H9 (cell line): Measurements from ENCODE around the gene BICDL2. TPM values are rescaled to one million over a fixed set of nuclear protein-coding genes. Genes with fewer than 3 reads are reported as not detected.

Source experiments
- DNase-seq: peaks from one replicate; pipeline ENCODE4 v3.0.0-alpha.2; 2017
- H2AFZ ChIP-seq: one replicate; pipeline ENCODE4 v1.6.1; 2013; ENCODE audit warnings: mild to moderate bottlenecking, low read length, control low read depth, moderate library complexity
- H2AK5ac ChIP-seq: 2 replicates; pipeline ENCODE4 v1.6.1; 2013; ENCODE audit warnings: low read length, control low read depth, mixed read lengths; ENCODE audit not compliant: insufficient read length
- H2BK120ac ChIP-seq: one replicate; pipeline ENCODE4 v1.6.1; 2013; ENCODE audit warnings: low read depth, mild to moderate bottlenecking, low read length, control low read depth, inconsistent platforms; ENCODE audit not compliant: poor library complexity, severe bottlenecking
- H2BK12ac ChIP-seq: 2 replicates; pipeline ENCODE4 v1.6.1; 2013; ENCODE audit warnings: low read length, control low read depth, mixed read lengths, low read depth; ENCODE audit not compliant: insufficient read length
- H2BK15ac ChIP-seq: 2 replicates; pipeline ENCODE4 v1.6.1; 2013; ENCODE audit warnings: low read depth, low read length, control low read depth
- H2BK20ac ChIP-seq: one replicate; pipeline ENCODE4 v1.6.1; 2013; ENCODE audit warnings: low read depth, mild to moderate bottlenecking, low read length, control low read depth, inconsistent platforms; ENCODE audit not compliant: poor library complexity, severe bottlenecking
- H2BK5ac ChIP-seq: 2 replicates; pipeline ENCODE4 v1.6.1; 2013; ENCODE audit warnings: low read length, control low read depth, mixed read lengths; ENCODE audit not compliant: insufficient read length
- H3K14ac ChIP-seq: 2 replicates; pipeline ENCODE4 v1.6.1; 2013; ENCODE audit warnings: low read length, control low read depth; ENCODE audit not compliant: insufficient read depth
- H3K18ac ChIP-seq: 2 replicates; pipeline ENCODE4 v1.6.1; 2013; ENCODE audit warnings: low read depth, mild to moderate bottlenecking, mixed read lengths, low read length, control low read depth; ENCODE audit not compliant: insufficient read length
- H3K23ac ChIP-seq: 2 replicates; pipeline ENCODE4 v1.6.1; 2013; ENCODE audit warnings: low read length, control low read depth, mixed read lengths, low read depth; ENCODE audit not compliant: insufficient read length
- H3K23me2 ChIP-seq: 2 replicates; pipeline ENCODE4 v1.6.1; 2013; ENCODE audit warnings: low read depth, mild to moderate bottlenecking, mixed read lengths, low read length, control low read depth; ENCODE audit not compliant: insufficient read length, poor library complexity, severe bottlenecking
- H3K27ac ChIP-seq: 2 replicates; pipeline ENCODE4 v1.5.1; 2013; ENCODE audit warnings: low read length, control low read depth, mixed read lengths, low read depth; ENCODE audit not compliant: insufficient read length
- H3K27me3 ChIP-seq: 2 replicates; pipeline ENCODE4 v1.6.1; 2013; ENCODE audit warnings: low read length, control low read depth, inconsistent platforms; ENCODE audit not compliant: insufficient read depth
- H3K4ac ChIP-seq: 2 replicates; pipeline ENCODE4 v1.6.1; 2013; ENCODE audit warnings: low read depth, mild to moderate bottlenecking, control low read depth, inconsistent platforms, low read length, moderate library complexity
- H3K4me1 ChIP-seq: 2 replicates; pipeline ENCODE4 v1.6.1; 2013; ENCODE audit warnings: low read length, control low read depth, inconsistent platforms; ENCODE audit not compliant: insufficient read depth
- H3K4me2 ChIP-seq: 2 replicates; pipeline ENCODE4 v1.6.1; 2013; ENCODE audit warnings: low read length, control low read depth, mixed read lengths; ENCODE audit not compliant: insufficient read length, insufficient read depth
- H3K56ac ChIP-seq: 2 replicates; pipeline ENCODE4 v1.6.1; 2013; ENCODE audit warnings: low read depth, mild to moderate bottlenecking, mixed read lengths, low read length, control low read depth; ENCODE audit not compliant: insufficient read length
- H3K79me1 ChIP-seq: 2 replicates; pipeline ENCODE4 v1.6.1; 2013; ENCODE audit warnings: low read depth, mild to moderate bottlenecking, moderate library complexity, low read length, control low read depth, inconsistent platforms; ENCODE audit not compliant: insufficient read depth, poor library complexity, severe bottlenecking
- H3K79me2 ChIP-seq: 2 replicates; pipeline ENCODE4 v1.6.1; 2013; ENCODE audit warnings: low read length, control low read depth, inconsistent platforms; ENCODE audit not compliant: insufficient read depth
- H3K9ac ChIP-seq: 2 replicates; pipeline ENCODE4 v1.6.1; 2013; ENCODE audit warnings: low read length, control low read depth, mixed read lengths; ENCODE audit not compliant: insufficient read length; ENCODE audit errors: extremely low read depth
- H3K9me3 ChIP-seq: one replicate; pipeline ENCODE4 v1.6.1; 2013; ENCODE audit warnings: low read depth, low read length, inconsistent platforms; ENCODE audit not compliant: control insufficient read depth
- H3T11ph ChIP-seq: one replicate; pipeline ENCODE4 v1.6.1; 2013; ENCODE audit warnings: mild to moderate bottlenecking, low read length, control low read depth, inconsistent platforms
- H4K20me1 ChIP-seq: one replicate; pipeline ENCODE4 v1.6.1; 2013; ENCODE audit not compliant: control insufficient read depth, insufficient read length, insufficient read depth
- H4K5ac ChIP-seq: 2 replicates; pipeline ENCODE4 v1.6.1; 2013; ENCODE audit warnings: low read depth, mild to moderate bottlenecking, mixed read lengths, low read length, control low read depth; ENCODE audit not compliant: insufficient read length
- H4K8ac ChIP-seq: replicated peaks from 2 replicates; pipeline ENCODE4 v1.6.1; 2013; ENCODE audit warnings: low read length, control low read depth, mixed read lengths, low read depth; ENCODE audit not compliant: insufficient read length
- H4K91ac ChIP-seq: 2 replicates; pipeline ENCODE4 v1.6.1; 2013; ENCODE audit warnings: low read depth, mild to moderate bottlenecking, moderate library complexity, mixed read lengths, low read length, control low read depth; ENCODE audit not compliant: insufficient read length
- H3K27ac Mint-ChIP-seq, 3 experiments: 2 replicates in 2 of 3; 3 replicates in 1 of 3; pipeline ENCODE4 v1.8.0; 2020 to 2021; ENCODE audit warnings: mixed read lengths in 3 of 3, mild to moderate bottlenecking in 1 of 3, moderate library complexity in 1 of 3
- H3K27me3 Mint-ChIP-seq: 2 replicates; pipeline ENCODE4 v1.8.0; 2021; ENCODE audit warnings: low read depth, mild to moderate bottlenecking, moderate library complexity, mixed read lengths
- H3K36me3 Mint-ChIP-seq, 3 experiments: 2 replicates in 2 of 3; 3 replicates in 1 of 3; pipeline ENCODE4 v1.8.0; 2020 to 2021; ENCODE audit warnings: low read depth in 3 of 3, mixed read lengths in 3 of 3; ENCODE audit not compliant: insufficient read depth in 1 of 3
- H3K4me1 Mint-ChIP-seq, 2 experiments: 2 replicates each; pipeline ENCODE4 v1.8.0; 2020; ENCODE audit warnings: mixed read lengths in 2 of 2
- H3K4me3 Mint-ChIP-seq, 2 experiments: 2 replicates in 1 of 2; 3 replicates in 1 of 2; pipeline ENCODE4 v1.8.0; 2020 to 2021; ENCODE audit warnings: mild to moderate bottlenecking in 2 of 2, mixed read lengths in 2 of 2, moderate library complexity in 1 of 2
- H3K9me3 Mint-ChIP-seq, 2 experiments: 2 replicates in 1 of 2; 3 replicates in 1 of 2; pipeline ENCODE4 v1.8.0; 2020; ENCODE audit warnings: mild to moderate bottlenecking in 2 of 2, mixed read lengths in 2 of 2, moderate library complexity in 1 of 2
- CTCF ChIP-seq: fragments of 200-600 bp; sonication (generic); conservative IDR thresholded peaks from 3 replicates; pipeline ENCODE4 v1.8.0; 2021; ENCODE audit warnings: antibody characterized with exemption, mild to moderate bottlenecking
- WGBS: extraction: QIAGEN DNeasy Blood & Tissue Kit; methylation state at CpG from one replicate; pipeline ENCODE4 v1.1.7; 2013; ENCODE audit warnings: missing lambda C conversion rate, low lambda C conversion rate, mixed read lengths; ENCODE audit not compliant: insufficient read length; ENCODE audit errors: extremely low coverage; 5-methylcytosine and 5-hydroxymethylcytosine counted together
- total RNA-seq: library from RNA; stranded (reverse); gene quantifications from 2 replicates; pipeline ENCODE4 v1.2.1, GENCODE V29; 2021

Gene BICDL2
- total RNA-seq, 1 experiment from 2014 or later = 13.5 TPM

- Histone ChIP-seq H3K23ac (no peak overlapping the region), H2BK5ac (no peak overlapping the region), H4K20me1 (no peaks in the 10 kb centered on the region), H2BK12ac (no peak overlapping the region), H2BK20ac (no peak overlapping the region), H3K14ac (no peak overlapping the region), H3K79me2 (no peaks in the 10 kb centered on the region), H3K9me3 (no peaks in the 10 kb centered on the region), H3K23me2 (no peaks in the 10 kb centered on the region), H3K4ac (no peak overlapping the region), H2BK120ac (no peak overlapping the region), H2BK15ac (no peak overlapping the region), H3K4me2 (no peak overlapping the region), H2AFZ (no peak overlapping the region), H3K27me3 (no peaks in the 10 kb centered on the region), H3K56ac (no peak overlapping the region), H3K4me1 (no peaks in the 10 kb centered on the region), H2AK5ac (no peak overlapping the region), H3K9ac (no peak overlapping the region), H3K27ac (no peak overlapping the region), H3K18ac (no peak overlapping the region), H3K79me1 (no peaks in the 10 kb centered on the region), H3T11ph (no peak overlapping the region), H4K8ac (no peak overlapping the region), H4K91ac (no peak overlapping the region), H4K5ac (no peak overlapping the region)
- TF ChIP-seq CTCF = no peak
- Mint-ChIP-seq H3K36me3 (peaks cover 0 to 24% (median 3%) of the 10 kb centered on the region in 3 experiments; a peak in 3 of 7 replicates), H3K4me3 (no peak overlapping the region), H3K9me3 (no peaks in the 10 kb centered on the region), H3K4me1 (peaks cover 13 to 15% of the 10 kb centered on the region in 2 experiments), H3K27me3 (peaks cover 4% of the 10 kb centered on the region), H3K27ac (no peak overlapping the region)
- WGBS = no CpG with 5 or more reads among the region's 17 CpGs
- no peak for DNase-seq
Measured at GRCh38 chr16:3080024-3080423, 43.3 kb upstream of the BICDL2 start.
